NCI-H1930 (cell line): ENCODE results near the gene GLB1L3.

ENCODE experiments used
- DNase-seq, 2 experiments: peaks; one replicate each; lab custom pipeline; 2025; lab: John Stamatoyannopoulos, UW

Gene GLB1L3

GRCh38 chr11:134275534-134276395 lies at the start of gene GLB1L3:
GLB1L3 (plus strand) TSS chr11:134276379; CDS start chr11:134276741, 362 bp downstream.
- no peak for DNase-seq

GRCh38 chr11:134226806-134227325 lies 49.3 kb upstream of the GLB1L3 start:
- DNase-seq: no peak

GRCh38 chr11:134228625-134229024 lies 47.6 kb upstream of the GLB1L3 start:
- no peak for DNase-seq

- DNase-seq: no peak
Measured at GRCh38 chr11:134229126-134229790, 46.9 kb upstream of the GLB1L3 start.

GRCh38 chr11:134230339-134230738 lies 45.8 kb upstream of the GLB1L3 start:
- DNase-seq: no peak

GRCh38 chr11:134231958-134232659 lies 44.1 kb upstream of the GLB1L3 start:
- DNase-seq: no peak

- DNase-seq: no peak
Measured at GRCh38 chr11:134233729-134234179, 42.4 kb upstream of the GLB1L3 start.

- no peak for DNase-seq
Measured at GRCh38 chr11:134235399-134235798, 40.8 kb upstream of the GLB1L3 start.

- no peak for DNase-seq
Measured at GRCh38 chr11:134236834-134237556, 39.2 kb upstream of the GLB1L3 start.

GRCh38 chr11:134237557-134237922 lies 38.6 kb upstream of the GLB1L3 start:
- no peak for DNase-seq

- no peak for DNase-seq
Measured at GRCh38 chr11:134238956-134239355, 37.2 kb upstream of the GLB1L3 start.

- no peak for DNase-seq
Measured at GRCh38 chr11:134240592-134240991, 35.6 kb upstream of the GLB1L3 start.

GRCh38 chr11:134242376-134242775 lies 33.8 kb upstream of the GLB1L3 start:
- no peak for DNase-seq

- DNase-seq: no peak
Measured at GRCh38 chr11:134243913-134244312, 32.3 kb upstream of the GLB1L3 start.

- DNase-seq: no peak
Measured at GRCh38 chr11:134244593-134244992, 31.6 kb upstream of the GLB1L3 start.

GRCh38 chr11:134245434-134245833 lies 30.7 kb upstream of the GLB1L3 start:
- DNase-seq: no peak

- DNase-seq: no peak
Measured at GRCh38 chr11:134246100-134246499, 30.1 kb upstream of the GLB1L3 start.

- DNase-seq: no peak
Measured at GRCh38 chr11:134246678-134247077, 29.5 kb upstream of the GLB1L3 start.

- no peak for DNase-seq
Measured at GRCh38 chr11:134248910-134249480, 27.2 kb upstream of the GLB1L3 start.

GRCh38 chr11:134250246-134250645 lies 25.9 kb upstream of the GLB1L3 start:
- DNase-seq: no peak

GRCh38 chr11:134250675-134251074 lies 25.5 kb upstream of the GLB1L3 start:
- DNase-seq: no peak
